GM19397 (cell line): Measurements from ENCODE around the gene LEMD2.

Experiments
- ATAC-seq: cut with Tn5 transposase; IDR thresholded peaks from one replicate; pipeline ENCODE4 v1.9.1; 2021; ENCODE audit warnings: mild to moderate bottlenecking, moderate library complexity; ENCODE audit not compliant: unreplicated experiment

The LEMD2 gene

GRCh38 chr6:33742837-33743236 is 46.1 kb downstream of the LEMD2 start:
- no peak for ATAC-seq

DNA sequence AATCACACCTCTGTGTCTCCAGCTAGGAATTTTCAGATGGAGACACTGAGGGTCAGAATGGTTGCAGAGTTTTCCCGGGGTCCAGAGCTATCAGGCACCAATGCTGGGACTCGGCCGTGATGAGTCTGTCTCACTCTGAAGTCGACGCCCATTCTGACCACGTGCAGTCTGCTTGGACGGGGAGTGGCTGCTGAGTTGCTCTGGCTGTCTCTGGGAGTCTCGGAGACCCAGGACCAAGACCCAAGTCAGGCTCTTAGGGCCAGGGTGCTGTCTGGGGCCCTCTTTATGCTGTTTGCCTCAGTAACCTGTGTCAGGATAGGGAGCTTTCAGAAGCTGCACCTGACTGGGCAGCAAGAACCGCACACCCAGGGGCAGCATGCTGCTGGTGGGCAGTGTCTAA is 46.8 kb downstream of the LEMD2 start:
- no peak for ATAC-seq

- no peak for ATAC-seq
Observed at GRCh38 chr6:33740794-33741193, 48.1 kb downstream of the LEMD2 start.

DNA sequence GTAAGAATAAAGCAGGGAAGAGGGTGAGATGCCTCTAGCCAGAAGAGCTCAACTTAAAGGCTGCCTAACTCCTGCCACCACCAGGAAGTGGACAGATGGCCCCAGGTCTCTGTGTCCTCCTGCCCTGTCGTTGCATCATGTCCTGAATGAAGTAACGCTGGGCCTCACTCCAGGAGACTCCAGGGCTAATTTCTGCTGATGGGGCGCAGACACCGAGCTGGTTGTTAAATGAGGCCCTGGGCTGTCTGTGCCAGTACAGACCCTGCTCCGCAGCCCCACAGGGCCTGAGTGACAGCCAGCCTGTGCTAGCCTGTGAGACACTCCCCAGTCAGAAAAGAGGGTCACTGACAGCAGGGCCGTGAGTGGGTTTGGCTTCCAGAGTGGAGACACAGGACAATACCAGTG is 48.7 kb downstream of the LEMD2 start:
- no peak for ATAC-seq

- ATAC-seq: no peak
Observed at GRCh38 chr6:33739571-33739970, 49.4 kb downstream of the LEMD2 start.

DNA sequence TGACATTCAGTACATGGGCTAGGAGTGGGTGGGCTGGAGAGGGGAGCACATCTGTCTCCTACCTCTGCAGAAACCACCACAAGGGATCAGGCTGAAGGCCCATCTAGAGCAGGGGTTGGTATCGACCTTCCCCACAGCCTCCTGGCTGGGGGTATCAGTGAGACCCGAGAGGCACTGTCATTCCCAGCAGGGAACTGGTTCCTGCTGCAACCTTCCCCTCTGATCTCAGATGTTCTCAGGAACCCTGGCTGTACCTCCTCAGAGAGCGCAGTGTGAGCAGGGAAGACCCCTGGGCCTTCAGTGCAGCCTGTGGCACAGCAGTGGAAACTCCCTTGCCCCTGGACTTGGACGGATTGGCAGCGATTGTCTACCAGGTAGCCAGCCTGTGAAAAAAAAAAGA is 50.1 kb downstream of the LEMD2 start:
- no peak for ATAC-seq

- ATAC-seq: no peak
Observed at GRCh38 chr6:33738153-33738552, 50.8 kb downstream of the LEMD2 start.

DNA sequence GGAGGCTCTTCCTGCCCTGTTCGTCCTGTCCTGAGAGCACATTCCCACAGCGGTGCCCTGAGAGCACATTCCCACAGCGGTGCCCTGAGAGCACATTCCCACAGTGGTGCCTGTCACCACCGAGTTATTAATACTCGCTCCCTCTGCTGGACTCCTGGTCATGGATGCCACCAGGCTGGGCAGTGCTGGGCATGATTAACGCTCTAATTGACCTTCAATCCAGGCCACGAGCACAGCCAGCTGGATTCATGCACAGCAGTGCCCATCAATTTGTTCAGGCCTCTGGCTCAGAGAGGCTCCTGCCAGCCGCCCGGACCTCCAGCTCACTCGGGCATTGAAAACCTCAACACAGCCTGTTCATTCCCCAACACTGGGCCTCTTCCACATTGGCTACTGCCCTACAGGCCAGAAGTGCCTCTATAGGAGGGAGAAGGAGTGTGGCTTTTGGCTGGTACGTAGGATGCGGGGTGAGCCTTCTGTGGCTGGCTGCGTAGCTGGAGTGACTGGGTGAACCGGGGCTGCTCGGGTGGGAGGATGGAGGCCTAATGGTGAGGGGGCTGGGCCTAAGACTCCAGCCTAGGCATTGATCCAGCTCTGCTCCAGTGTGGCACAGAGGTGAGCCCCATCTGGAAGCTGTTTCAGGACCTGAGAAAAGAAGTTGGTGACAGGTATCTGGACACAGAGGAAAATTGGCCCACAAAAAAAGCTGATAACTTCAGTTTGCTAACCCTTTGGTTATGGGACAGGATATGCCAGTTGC is 51.5 kb downstream of the LEMD2 start:
- no peak for ATAC-seq

- ATAC-seq: no peak
Observed at GRCh38 chr6:33735216-33735615, 53.7 kb downstream of the LEMD2 start.

- no peak for ATAC-seq
Observed at GRCh38 chr6:33733709-33734007, 55.3 kb downstream of the LEMD2 start.

DNA sequence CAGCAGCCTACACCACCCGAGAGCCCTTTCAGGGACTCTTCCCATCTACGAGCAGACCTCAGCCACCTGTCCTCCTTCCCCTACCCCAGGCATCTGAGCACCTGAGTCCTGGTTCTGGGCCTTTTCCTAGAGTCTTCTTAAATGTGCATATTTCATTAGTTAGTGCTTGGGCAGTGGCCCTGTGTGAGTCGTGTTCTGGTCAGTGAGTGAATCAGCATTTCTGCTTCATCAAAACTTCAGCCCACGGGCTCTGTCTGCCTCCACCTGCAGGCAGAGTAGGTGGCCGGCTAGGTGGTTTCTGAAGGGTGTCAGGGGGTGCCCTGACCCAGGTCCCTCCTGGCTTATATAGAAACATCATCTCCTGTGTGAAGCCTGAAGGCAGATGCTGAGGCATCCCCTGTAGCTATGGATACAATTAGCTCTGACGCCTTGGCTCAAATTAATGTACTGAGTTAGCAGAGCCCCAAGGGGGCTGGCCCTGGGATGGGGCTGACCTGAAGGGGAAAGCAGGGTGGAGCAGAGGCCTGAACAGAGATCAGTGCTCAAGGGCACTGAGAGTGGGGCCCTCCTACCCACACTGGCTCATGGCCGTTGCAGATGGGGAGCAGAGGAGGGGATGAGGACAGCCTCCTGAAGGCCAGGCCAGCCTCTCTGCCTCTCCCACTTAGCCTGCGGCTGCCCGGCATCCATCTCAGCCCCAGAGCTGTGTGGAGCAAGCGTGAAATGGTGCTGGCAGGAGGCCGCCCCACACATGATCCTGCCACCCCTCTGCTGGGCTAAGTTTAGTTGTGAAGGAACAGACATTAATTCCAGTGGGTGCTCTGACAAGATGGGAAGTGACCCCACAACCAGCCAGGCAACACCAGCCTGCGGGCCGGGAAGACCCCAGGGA is 55.9 kb downstream of the LEMD2 start:
- no peak for ATAC-seq

DNA sequence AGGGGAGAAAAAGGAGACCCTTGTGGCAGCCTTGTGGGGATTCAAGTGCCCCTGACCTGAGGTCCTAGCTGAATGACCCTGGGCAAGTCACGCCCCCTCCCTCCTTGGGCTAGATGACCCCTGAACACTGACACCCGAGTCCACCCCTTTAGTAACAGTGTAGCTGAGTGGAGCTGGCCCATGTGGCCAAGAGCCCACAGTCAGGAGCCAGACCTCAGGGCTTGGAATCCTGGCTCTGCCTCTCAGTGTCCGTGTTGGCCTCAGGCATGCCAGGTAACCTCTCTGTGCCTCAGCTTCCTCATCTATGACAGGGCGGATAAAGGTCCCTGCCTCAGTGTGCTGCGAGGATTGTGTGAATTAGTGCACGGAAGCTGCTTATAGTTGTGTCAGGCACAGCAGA is 56.5 kb downstream of the LEMD2 start:
- ATAC-seq: no peak

DNA sequence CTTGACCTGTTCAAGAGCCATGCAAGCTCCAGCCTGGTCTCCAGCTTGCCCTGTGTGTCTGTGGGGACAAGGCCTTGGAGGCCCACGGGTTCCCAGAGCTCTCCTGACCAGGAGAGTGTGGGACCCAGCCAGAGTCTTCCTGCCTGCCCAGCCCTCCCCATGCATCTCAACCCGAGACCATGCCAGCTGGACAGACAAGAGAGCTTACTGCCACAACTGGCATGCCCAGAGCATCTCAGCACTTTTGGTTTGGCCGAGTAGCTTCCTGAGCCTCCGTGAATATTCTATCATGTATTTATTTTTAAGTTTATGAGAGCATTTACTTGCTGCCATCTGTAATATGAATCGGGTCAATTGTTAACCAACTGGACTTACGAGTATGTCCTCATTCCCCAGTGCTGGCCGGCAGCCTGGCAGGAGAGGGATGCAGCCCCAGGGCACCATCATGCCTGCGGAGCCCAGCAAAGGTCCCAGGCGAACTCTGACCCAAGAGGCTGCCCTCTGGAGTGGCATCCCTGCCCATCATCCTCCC is 57.1 kb downstream of the LEMD2 start:
- ATAC-seq: no peak

- no peak for ATAC-seq
Observed at GRCh38 chr6:33731035-33731434, 57.9 kb downstream of the LEMD2 start.

- no peak for ATAC-seq
Observed at GRCh38 chr6:33730611-33731010, 58.3 kb downstream of the LEMD2 start.

- ATAC-seq: no peak
Observed at GRCh38 chr6:33729059-33729458, 59.9 kb downstream of the LEMD2 start.

GRCh38 chr6:33728438-33728837 is 60.5 kb downstream of the LEMD2 start:
- no peak for ATAC-seq

GRCh38 chr6:33727932-33728331 is 61.0 kb downstream of the LEMD2 start:
- no peak for ATAC-seq

GRCh38 chr6:33727126-33727525 is 61.8 kb downstream of the LEMD2 start:
- no peak for ATAC-seq

DNA sequence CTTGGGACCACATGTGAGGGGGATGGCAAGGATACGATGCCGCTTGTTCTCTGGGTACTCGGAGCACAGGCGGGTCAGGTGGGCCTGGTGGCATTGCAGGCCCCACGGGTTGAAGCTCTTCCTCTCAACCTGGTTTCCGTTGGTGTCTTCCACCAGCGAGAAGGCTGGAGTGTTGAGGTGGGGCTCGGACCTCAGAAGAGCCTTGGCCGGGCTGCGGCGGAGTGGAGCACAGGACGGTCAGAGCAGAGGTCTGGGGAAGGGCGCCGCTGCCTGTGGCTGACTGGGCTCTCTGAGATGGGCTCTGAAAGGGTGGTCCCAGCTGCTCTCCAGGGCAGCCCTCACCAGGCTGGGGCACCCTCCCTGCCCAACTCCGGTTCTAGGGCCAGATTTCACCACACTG is 62.2 kb downstream of the LEMD2 start:
- ATAC-seq: no peak

DNA sequence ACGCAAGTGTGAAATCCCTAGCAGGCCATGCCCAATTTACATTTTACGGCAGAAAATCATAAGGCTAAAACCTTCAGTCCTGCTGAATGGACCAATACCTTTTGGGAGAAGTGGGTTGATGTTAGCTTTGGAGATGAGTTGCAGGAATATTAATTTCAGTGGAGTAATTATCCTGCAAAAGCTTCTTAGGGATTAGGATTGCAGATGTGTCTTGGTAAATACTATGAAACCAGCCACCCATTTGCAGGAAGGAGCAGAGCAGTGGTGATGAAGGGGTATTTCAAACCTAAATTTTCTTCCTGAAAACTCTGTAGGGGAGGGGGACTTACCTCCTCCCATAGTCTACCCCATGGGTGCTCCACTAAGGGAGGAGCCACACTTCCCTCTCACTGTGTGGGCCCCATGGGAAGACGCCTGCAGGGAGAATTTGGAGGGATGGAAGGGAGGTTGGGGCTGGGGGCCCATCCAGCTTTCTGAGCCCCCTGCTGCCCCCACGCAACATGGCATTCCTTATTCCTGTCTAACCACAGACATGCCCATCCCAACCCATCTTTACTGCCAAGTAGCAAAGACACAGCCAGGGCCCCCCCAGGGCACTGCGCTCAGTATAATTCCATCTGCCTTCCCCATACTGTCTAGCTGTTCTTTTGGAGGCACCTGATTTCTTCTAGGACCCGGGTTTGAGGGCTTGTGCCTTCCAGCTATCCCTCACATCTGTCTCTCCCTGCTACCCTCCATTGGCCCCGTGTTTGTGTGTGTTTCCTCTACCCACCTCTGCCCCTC is 62.8 kb downstream of the LEMD2 start:
- ATAC-seq: no peak
